Common myeloid progenitor, CD34-positive (primary cell): ENCODE measurements around the gene IFIT3.

ENCODE experiments used
- CTCF ChIA-PET: fragments of 350-600 bp; sonication (Branson Sonifier 250); formaldehyde crosslinking; loops from one replicate; lab custom pipeline; 2021; ENCODE audit warnings: antibody characterized with exemption; lab: Charles Lee
- POLR2A ChIA-PET: fragments of 350-600 bp; sonication (Branson Sonifier 250); formaldehyde crosslinking; loops from one replicate; lab custom pipeline; 2021; ENCODE audit warnings: antibody characterized with exemption; lab: Charles Lee
- DNase-seq, 3 donors: peaks; one replicate each; pipeline versions ENCODE4 v3.0.0 to v3.0.0-alpha.2; 2013
- H3K27ac ChIP-seq, 2 experiments: 1 replicate in 1 of 2; 2 replicates in 1 of 2; pipeline ENCODE4 v1.7.0; 2013; ENCODE audit warnings: inconsistent platforms in 2 of 2, low read length in 2 of 2, mild to moderate bottlenecking in 2 of 2, low read depth in 1 of 2, moderate library complexity in 1 of 2; ENCODE audit not compliant: severe bottlenecking in 2 of 2, insufficient read depth in 1 of 2, poor library complexity in 1 of 2
- H3K27me3 ChIP-seq, 5 experiments: replicated peaks in 2 of 5; 1 replicate in 3 of 5; 2 replicates in 2 of 5; pipeline versions ENCODE4 v1.6.1 to v1.7.0; 2013; ENCODE audit warnings: low read length in 4 of 5, mild to moderate bottlenecking in 2 of 5, moderate library complexity in 2 of 5, inconsistent platforms in 1 of 5; ENCODE audit not compliant: insufficient read depth in 5 of 5, control insufficient read depth in 4 of 5
- H3K36me3 ChIP-seq, 4 experiments: 1 replicate in 2 of 4; 2 replicates in 2 of 4; pipeline versions ENCODE4 v1.6.1 to v1.7.0; 2013; ENCODE audit warnings: low read length in 3 of 4, control low read depth in 1 of 4, mild to moderate bottlenecking in 1 of 4; ENCODE audit not compliant: control insufficient read depth in 4 of 4, insufficient read depth in 4 of 4
- H3K4me1 ChIP-seq, 4 experiments: 1 replicate in 3 of 4; 2 replicates in 1 of 4; pipeline versions ENCODE4 v1.6.1 to v1.7.1; 2013; ENCODE audit warnings: low read length in 3 of 4, mild to moderate bottlenecking in 3 of 4, control low read depth in 1 of 4, inconsistent platforms in 1 of 4, moderate library complexity in 1 of 4; ENCODE audit not compliant: control insufficient read depth in 4 of 4, insufficient read depth in 4 of 4; ENCODE audit errors: control extremely low read depth in 1 of 4
- H3K4me3 ChIP-seq, 7 experiments: 1 replicate in 4 of 7; 2 replicates in 3 of 7; pipeline versions ENCODE4 v1.5.1 to v1.7.0; 2013; ENCODE audit warnings: mild to moderate bottlenecking in 7 of 7, low read length in 6 of 7, moderate library complexity in 6 of 7, inconsistent platforms in 2 of 7, low read depth in 2 of 7, control low read depth in 1 of 7; ENCODE audit not compliant: insufficient read depth in 4 of 7, control insufficient read depth in 1 of 7; ENCODE audit errors: extremely low read depth in 1 of 7
- H3K9me3 ChIP-seq, 5 experiments: 1 replicate in 4 of 5; 2 replicates in 1 of 5; pipeline versions ENCODE4 v1.6.1 to v1.7.1; 2013; ENCODE audit warnings: low read length in 4 of 5, mild to moderate bottlenecking in 2 of 5, inconsistent platforms in 1 of 5, low read depth in 1 of 5, moderate library complexity in 1 of 5; ENCODE audit not compliant: control insufficient read depth in 4 of 5, insufficient read depth in 2 of 5; ENCODE audit errors: control extremely low read depth in 1 of 5
- WGBS: methylation state at CpG from one replicate; pipeline ENCODE4 v1.1.5; 2013; ENCODE audit not compliant: insufficient coverage; 5-methylcytosine and 5-hydroxymethylcytosine counted together

IFIT3 gene

DNA sequence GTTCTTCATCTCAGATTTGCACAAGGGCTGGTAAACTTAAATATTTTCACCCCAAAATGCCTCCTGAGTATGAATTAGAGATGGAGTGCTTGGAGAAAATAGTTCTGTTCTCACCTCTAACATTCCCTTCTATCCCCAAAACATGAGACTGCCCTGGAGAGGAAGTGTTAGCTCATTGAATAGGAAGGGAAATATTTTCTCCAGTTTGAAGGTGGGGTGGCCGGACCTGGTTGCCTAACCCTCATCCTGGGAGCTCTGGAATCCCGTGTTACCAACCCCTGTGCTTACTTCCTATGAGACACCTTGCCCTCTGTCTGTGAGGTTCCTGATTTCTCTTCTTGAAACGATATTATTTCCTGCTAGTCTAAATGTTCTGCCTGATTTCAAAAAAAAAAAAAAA is 25.2 kb upstream of the IFIT3 start:
- POLR2A ChIA-PET, result interaction anchor here (0.8 kb wide), 1 partner anchor 25 kb away, joined by 4 read pairs; the partner anchor contains the start of gene IFIT3
- H3K27ac ChIP-seq, result peak overlapping the region; percentile 10 to 89
- H3K9me3 ChIP-seq, result no peaks in the 10 kb centered on the region
- H3K27me3 ChIP-seq, result no peaks in the 10 kb centered on the region
- CTCF ChIA-PET, result interaction anchor here (1.4 to 3.2 kb wide), 8 partner anchors 9 to 89 kb away, joined by 4 to 18 read pairs (median 6); partner anchors contain the start of genes IFIT1 and IFIT3
- H3K4me3 ChIP-seq, result peak overlapping the region in 6 of 7 experiments; percentile 66 to 95 (median 80)
- WGBS, result 0% methylated on average over 2 of the region's 3 CpGs
- H3K4me1 ChIP-seq, result peaks cover 16 to 38% (median 26%) of the 10 kb centered on the region in 4 experiments
- peak in 1 of 3 donors; percentile 19 for DNase-seq
- H3K36me3 ChIP-seq, result peaks cover 9 to 18% (median 11%) of the 10 kb centered on the region in 4 experiments

DNA sequence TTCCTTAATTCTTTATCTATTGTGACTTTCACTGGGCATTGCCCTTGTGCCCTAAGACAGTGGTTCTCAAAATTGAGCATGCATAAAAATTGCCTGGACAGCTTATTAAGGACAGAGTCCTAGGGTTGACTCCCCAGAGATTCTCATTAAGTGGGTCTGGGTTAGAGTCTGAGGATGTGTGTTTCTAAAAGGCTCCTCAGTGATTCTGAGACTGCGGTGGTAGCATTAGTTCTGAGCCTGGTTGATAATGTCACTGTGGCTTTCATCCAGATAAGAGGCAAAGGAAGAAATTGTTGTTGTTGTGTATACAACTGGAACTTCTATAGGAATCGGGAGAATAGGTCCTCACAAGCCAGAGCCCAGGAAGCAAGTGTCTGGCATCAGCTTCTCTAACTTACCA is 24.6 kb upstream of the IFIT3 start:
- DNase-seq, result no peak
- H3K27ac ChIP-seq, result peak overlapping the region in 1 of 2 experiments; percentile 89
- ChIA-PET CTCF (interaction anchor here (1.5 to 3.2 kb wide), 4 partner anchors 9 to 86 kb away, joined by 5 to 18 read pairs (median 6); no protein-coding TSS in a partner anchor), POLR2A (interaction anchor here (0.9 kb wide), 1 partner anchor 60 kb away, joined by 4 read pairs; no protein-coding TSS in a partner anchor)
- H3K4me1 ChIP-seq, result peaks cover 16 to 38% (median 26%) of the 10 kb centered on the region in 4 experiments
- H3K9me3 ChIP-seq, result no peaks in the 10 kb centered on the region
- H3K27me3 ChIP-seq, result no peaks in the 10 kb centered on the region
- peak overlapping the region in 6 of 7 experiments; percentile 32 to 95 (median 80) for H3K4me3 ChIP-seq
- peaks cover 9 to 23% (median 12%) of the 10 kb centered on the region in 4 experiments for H3K36me3 ChIP-seq
- no CpG with 5 or more reads among the region's 2 CpGs for WGBS

DNA sequence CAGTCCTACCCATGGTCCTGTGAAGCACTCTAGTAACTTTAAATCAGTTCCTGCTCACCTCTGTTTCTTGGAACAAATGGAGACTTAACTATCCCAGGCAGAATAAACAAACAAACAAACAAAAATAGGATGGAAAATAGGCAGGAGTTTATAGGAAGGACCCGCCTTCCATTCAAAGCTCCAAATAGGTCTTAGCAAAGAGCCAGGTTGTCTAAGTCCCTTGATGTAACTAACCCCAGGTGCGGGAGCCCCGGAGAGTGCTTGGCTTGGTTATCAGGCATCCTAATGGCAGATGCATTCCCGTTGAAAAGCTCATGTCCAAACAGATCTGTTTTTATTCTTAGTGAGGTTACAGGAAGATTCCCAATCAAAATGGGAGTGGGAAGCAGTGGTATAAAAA is 23.8 kb upstream of the IFIT3 start:
- DNase-seq, result no peak
- 96% methylated on average over 4 of the region's 4 CpGs for WGBS
- peak overlapping the region in 1 of 2 experiments; percentile 41 for H3K27ac ChIP-seq
- POLR2A ChIA-PET, result interaction anchor here (0.9 kb wide), 1 partner anchor 59 kb away, joined by 4 read pairs; no protein-coding TSS in a partner anchor
- peaks cover 16 to 38% (median 26%) of the 10 kb centered on the region in 4 experiments for H3K4me1 ChIP-seq
- H3K27me3 ChIP-seq, result no peaks in the 10 kb centered on the region
- H3K36me3 ChIP-seq, result peaks cover 9 to 28% (median 14%) of the 10 kb centered on the region in 4 experiments
- no peaks in the 10 kb centered on the region for H3K9me3 ChIP-seq
- H3K4me3 ChIP-seq, result peak overlapping the region in 3 of 7 experiments; percentile 32 to 90 (median 86)
- CTCF ChIA-PET, result interaction anchor here (0.9 to 3.2 kb wide), 7 partner anchors 9 to 85 kb away, joined by 3 to 18 read pairs (median 3); partner anchors contain the start of gene IFIT3

DNA sequence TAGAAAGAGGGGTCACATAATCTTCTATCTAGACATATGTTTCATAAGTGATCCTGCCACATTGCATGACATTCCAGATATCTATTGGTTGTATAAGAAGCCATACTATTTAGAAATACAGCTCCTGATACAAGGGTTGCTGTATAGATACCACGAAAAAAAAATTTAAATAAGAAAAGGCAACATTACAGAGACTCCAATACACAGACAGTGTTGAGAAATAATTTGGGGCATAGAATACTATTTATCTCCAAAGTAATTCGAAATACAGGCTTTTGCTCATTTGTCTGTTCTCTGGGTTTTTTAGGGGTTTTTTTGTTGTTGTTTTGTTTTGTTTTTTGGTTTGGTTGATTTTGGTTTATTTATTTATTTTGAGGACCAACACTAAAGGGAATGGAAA is 23.4 kb upstream of the IFIT3 start:
- no CpG with 5 or more reads among the region's 2 CpGs for WGBS
- Histone ChIP-seq H3K36me3 (peaks cover 9 to 32% (median 14%) of the 10 kb centered on the region in 4 experiments), H3K27ac (no peak overlapping the region), H3K4me3 (no peak overlapping the region), H3K4me1 (peaks cover 16 to 38% (median 26%) of the 10 kb centered on the region in 4 experiments), H3K9me3 (no peaks in the 10 kb centered on the region), H3K27me3 (no peaks in the 10 kb centered on the region)
- POLR2A ChIA-PET, result no interaction called here
- DNase-seq, result no peak
- CTCF ChIA-PET, result interaction anchor here (0.9 to 3.2 kb wide), 7 partner anchors 10 to 85 kb away, joined by 3 to 18 read pairs (median 3); partner anchors contain the start of gene IFIT3

DNA sequence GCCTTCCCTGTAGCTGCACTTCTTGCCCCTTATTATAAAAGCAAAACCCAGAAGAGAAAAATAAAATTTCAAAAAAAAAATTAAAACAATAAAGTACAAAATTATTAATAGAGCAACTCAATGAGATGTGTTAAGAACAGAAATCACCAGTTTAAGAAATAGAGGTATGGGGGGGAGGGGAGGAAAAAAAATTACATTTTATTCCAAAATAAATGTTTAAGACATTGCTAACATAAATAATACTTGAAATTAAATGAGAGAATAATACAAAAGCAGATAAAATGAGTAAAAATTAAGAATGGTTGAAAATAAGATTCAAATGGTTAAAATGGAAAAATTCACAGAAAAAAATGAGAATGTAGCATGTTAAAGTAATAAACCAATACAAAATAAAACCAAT is 22.9 kb upstream of the IFIT3 start:
- no peak overlapping the region for H3K27ac ChIP-seq
- POLR2A ChIA-PET, result no interaction called here
- CTCF ChIA-PET, result interaction anchor here (0.9 to 2.1 kb wide), 4 partner anchors 10 to 65 kb away, joined by 3 to 7 read pairs (median 3); no protein-coding TSS in a partner anchor
- H3K4me3 ChIP-seq, result no peak overlapping the region
- no peaks in the 10 kb centered on the region for H3K27me3 ChIP-seq
- no peaks in the 10 kb centered on the region for H3K9me3 ChIP-seq
- no peak for DNase-seq
- H3K36me3 ChIP-seq, result peaks cover 9 to 32% (median 14%) of the 10 kb centered on the region in 4 experiments
- H3K4me1 ChIP-seq, result peaks cover 16 to 38% (median 26%) of the 10 kb centered on the region in 4 experiments

DNA sequence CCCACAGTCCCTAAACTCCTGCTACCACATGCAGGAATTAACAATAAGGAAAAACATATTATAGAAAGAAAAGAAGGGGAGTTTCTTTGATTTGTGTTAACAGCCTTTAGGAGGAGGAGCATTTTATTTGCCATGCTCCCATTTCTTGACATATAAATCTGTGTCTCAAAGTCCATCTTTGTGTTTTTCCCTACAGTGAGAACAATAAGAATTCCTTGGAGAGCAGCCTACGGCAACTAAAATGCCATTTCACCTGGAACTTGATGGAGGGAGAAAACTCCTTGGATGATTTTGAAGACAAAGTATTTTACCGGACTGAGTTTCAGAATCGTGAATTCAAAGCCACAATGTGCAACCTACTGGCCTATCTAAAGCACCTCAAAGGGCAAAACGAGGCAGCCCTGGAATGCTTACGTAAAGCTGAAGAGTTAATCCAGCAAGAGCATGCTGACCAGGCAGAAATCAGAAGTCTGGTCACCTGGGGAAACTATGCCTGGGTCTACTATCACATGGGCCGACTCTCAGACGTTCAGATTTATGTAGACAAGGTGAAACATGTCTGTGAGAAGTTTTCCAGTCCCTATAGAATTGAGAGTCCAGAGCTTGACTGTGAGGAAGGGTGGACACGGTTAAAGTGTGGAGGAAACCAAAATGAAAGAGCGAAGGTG is 21.9 kb upstream of the IFIT3 start:
- DNase-seq, result no peak
- H3K36me3 ChIP-seq, result peaks cover 9 to 32% (median 14%) of the 10 kb centered on the region in 4 experiments
- ChIA-PET POLR2A (no interaction called here), CTCF (interaction anchor here (0.9 to 2.1 kb wide), 5 partner anchors 9 to 64 kb away, joined by 3 to 7 read pairs (median 4); no protein-coding TSS in a partner anchor)
- H3K9me3 ChIP-seq, result no peaks in the 10 kb centered on the region
- peaks cover 16 to 36% (median 25%) of the 10 kb centered on the region in 4 experiments for H3K4me1 ChIP-seq
- H3K4me3 ChIP-seq, result no peak overlapping the region
- no peak overlapping the region for H3K27ac ChIP-seq
- 98% methylated on average over 8 of the region's 9 CpGs for WGBS
- no peaks in the 10 kb centered on the region for H3K27me3 ChIP-seq
